ENCODE measurements around the gene ADPRHL1. TPM values are rescaled to one million over a fixed set of nuclear protein-coding genes. Genes with fewer than 3 reads are reported as not detected.

The ADPRHL1 gene
- total RNA-seq, 1 experiment from 2014 or later = 4.9 TPM

GRCh38 chr13:113483081-113483480 is 29.8 kb upstream of the ADPRHL1 start:
- Mint-ChIP-seq H3K4me1 (ENCODE audit: low read depth, unreplicated experiment) (peaks cover 8% of the 10 kb centered on the region), H3K9me3 (ENCODE audit: unreplicated experiment) (no peaks in the 10 kb centered on the region), H3K27me3 (ENCODE audit: insufficient read depth, unreplicated experiment) (no peaks in the 10 kb centered on the region), H3K27ac (ENCODE audit: unreplicated experiment) (no peak overlapping the region), H3K4me3 (ENCODE audit: unreplicated experiment) (no peak overlapping the region), H3K36me3 (ENCODE audit: insufficient read depth, unreplicated experiment) (peaks cover 40% of the 10 kb centered on the region)
- intact Hi-C loops (cut with micrococcal nuclease; ENCODE audit: unreplicated experiment) = no loop called here
- H3K27me3 ChIP-seq (replicated peaks; ENCODE audit: control insufficient read depth, insufficient read depth, low read length) = no peaks in the 10 kb centered on the region
- no peak for DNase-seq
- peaks cover 2% of the 10 kb centered on the region for H3K36me3 ChIP-seq (ENCODE audit: control insufficient read depth, insufficient read depth, low read length)
- H3K4me1 ChIP-seq = no peaks in the 10 kb centered on the region
- ChIA-PET POLR2A (no interaction called here), CTCF (no interaction called here)
- H3K9me3 ChIP-seq = 0 out of 2 replicates have a peak, but pooled peaks cover 3% of the 10 kb centered on the region
- no TSS peak for BruUV-seq (replicated peaks)
- no peak overlapping the region for H3K4me3 ChIP-seq (ENCODE audit: low read depth, low read length)
- TF ChIP-seq, protein P1, sequence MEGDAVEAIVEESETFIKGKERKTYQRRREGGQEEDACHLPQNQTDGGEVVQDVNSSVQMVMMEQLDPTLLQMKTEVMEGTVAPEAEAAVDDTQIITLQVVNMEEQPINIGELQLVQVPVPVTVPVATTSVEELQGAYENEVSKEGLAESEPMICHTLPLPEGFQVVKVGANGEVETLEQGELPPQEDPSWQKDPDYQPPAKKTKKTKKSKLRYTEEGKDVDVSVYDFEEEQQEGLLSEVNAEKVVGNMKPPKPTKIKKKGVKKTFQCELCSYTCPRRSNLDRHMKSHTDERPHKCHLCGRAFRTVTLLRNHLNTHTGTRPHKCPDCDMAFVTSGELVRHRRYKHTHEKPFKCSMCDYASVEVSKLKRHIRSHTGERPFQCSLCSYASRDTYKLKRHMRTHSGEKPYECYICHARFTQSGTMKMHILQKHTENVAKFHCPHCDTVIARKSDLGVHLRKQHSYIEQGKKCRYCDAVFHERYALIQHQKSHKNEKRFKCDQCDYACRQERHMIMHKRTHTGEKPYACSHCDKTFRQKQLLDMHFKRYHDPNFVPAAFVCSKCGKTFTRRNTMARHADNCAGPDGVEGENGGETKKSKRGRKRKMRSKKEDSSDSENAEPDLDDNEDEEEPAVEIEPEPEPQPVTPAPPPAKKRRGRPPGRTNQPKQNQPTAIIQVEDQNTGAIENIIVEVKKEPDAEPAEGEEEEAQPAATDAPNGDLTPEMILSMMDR (IDR thresholded peaks at IDR 0.05; ENCODE audit: insufficient read depth in 1 of 2, low read depth in 1 of 2, low read length in 1 of 2, severe bottlenecking in 1 of 2, unreplicated experiment in 1 of 2) = no peak

DNA sequence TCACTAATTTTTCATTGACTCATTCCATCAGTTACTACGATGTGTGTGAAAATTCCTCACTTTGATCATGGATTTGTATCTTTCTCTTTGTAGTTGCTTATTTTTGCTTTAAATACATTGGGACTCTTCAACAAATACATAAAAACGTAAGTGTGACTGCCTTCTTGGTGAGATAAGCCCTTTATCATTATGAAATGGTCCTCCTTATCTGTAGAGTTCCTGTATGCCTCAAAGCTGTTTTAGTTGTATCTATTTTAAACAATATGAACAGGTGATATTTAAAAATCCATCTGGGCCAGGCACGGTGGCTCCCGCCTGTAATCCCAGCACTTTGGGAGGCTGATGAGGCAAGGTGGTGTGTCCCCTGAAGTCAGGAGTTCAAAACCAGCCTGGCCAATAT is 25.9 kb upstream of the ADPRHL1 start:
- CTCF ChIA-PET = no interaction called here
- Mint-ChIP-seq H3K36me3 (ENCODE audit: insufficient read depth, unreplicated experiment) (peaks cover 62% of the 10 kb centered on the region), H3K9me3 (ENCODE audit: unreplicated experiment) (no peaks in the 10 kb centered on the region), H3K4me1 (ENCODE audit: low read depth, unreplicated experiment) (peaks cover 6% of the 10 kb centered on the region), H3K27me3 (ENCODE audit: insufficient read depth, unreplicated experiment) (no peaks in the 10 kb centered on the region), H3K27ac (ENCODE audit: unreplicated experiment) (no peak overlapping the region), H3K4me3 (ENCODE audit: unreplicated experiment) (no peak overlapping the region)
- Histone ChIP-seq H3K27me3 (replicated peaks; ENCODE audit: control insufficient read depth, insufficient read depth, low read length) (no peaks in the 10 kb centered on the region), H3K36me3 (ENCODE audit: control insufficient read depth, insufficient read depth, low read length) (peaks cover 1% of the 10 kb centered on the region; the same call in 1 of the 2 replicates), H3K9me3 (0 out of 2 replicates have a peak, but pooled peaks cover 3% of the 10 kb centered on the region), H3K4me1 (no peaks in the 10 kb centered on the region), H3K4me3 (ENCODE audit: low read depth, low read length) (no peak overlapping the region)
- POLR2A ChIA-PET = no interaction called here
- intact Hi-C loops (cut with micrococcal nuclease; ENCODE audit: unreplicated experiment) = no loop called here
- DNase-seq = no peak
- TF ChIP-seq, protein P1 (IDR thresholded peaks at IDR 0.05; ENCODE audit: insufficient read depth in 1 of 2, low read depth in 1 of 2, low read length in 1 of 2, severe bottlenecking in 1 of 2, unreplicated experiment in 1 of 2) = no peak
- BruUV-seq (replicated peaks) = no TSS peak

- Histone ChIP-seq H3K36me3 (ENCODE audit: control insufficient read depth, insufficient read depth, low read length) (peaks cover 3% of the 10 kb centered on the region; the same call in 1 of the 2 replicates), H3K4me3 (ENCODE audit: low read depth, low read length) (no peak overlapping the region), H3K27me3 (replicated peaks; ENCODE audit: control insufficient read depth, insufficient read depth, low read length) (no peaks in the 10 kb centered on the region), H3K4me1 (no peaks in the 10 kb centered on the region), H3K9me3 (0 out of 2 replicates have a peak, but pooled peaks cover 3% of the 10 kb centered on the region)
- H3K4me1 Mint-ChIP-seq (ENCODE audit: low read depth, unreplicated experiment) = peaks cover 6% of the 10 kb centered on the region
- H3K4me3 Mint-ChIP-seq (ENCODE audit: unreplicated experiment) = no peak overlapping the region
- TF ChIP-seq, protein P1 (IDR thresholded peaks at IDR 0.05; ENCODE audit: insufficient read depth in 1 of 2, low read depth in 1 of 2, low read length in 1 of 2, severe bottlenecking in 1 of 2, unreplicated experiment in 1 of 2) = no peak
- no TSS peak for BruUV-seq (replicated peaks)
- ChIA-PET CTCF (no interaction called here), POLR2A (no interaction called here)
- H3K27me3 Mint-ChIP-seq (ENCODE audit: insufficient read depth, unreplicated experiment) = no peaks in the 10 kb centered on the region
- intact Hi-C loops (cut with micrococcal nuclease; ENCODE audit: unreplicated experiment) = no loop called here
- DNase-seq = no peak
- no peaks in the 10 kb centered on the region for H3K9me3 Mint-ChIP-seq (ENCODE audit: unreplicated experiment)
- peaks cover 70% of the 10 kb centered on the region for H3K36me3 Mint-ChIP-seq (ENCODE audit: insufficient read depth, unreplicated experiment)
- H3K27ac Mint-ChIP-seq (ENCODE audit: unreplicated experiment) = no peak overlapping the region
Measured at GRCh38 chr13:113477724-113478123, 24.4 kb upstream of the ADPRHL1 start.
